Gastrocnemius medialis (tissue), 4 donors: ENCODE measurements around the gene UTP4. TPM values are rescaled to one million over a fixed set of nuclear protein-coding genes. Genes with fewer than 3 reads are reported as not detected.

Source experiments
- ATAC-seq, 2 donors: fragments of 150-250 bp; one replicate each; pipeline ENCODE4 v1.9.1; 2016
- DNase-seq, 2 donors: peaks; one replicate each; pipeline ENCODE4 v3.0.0-alpha.2; 2019
- H3K27ac ChIP-seq, 4 donors: fragments of 200-600 bp; sonication (generic); 1 replicate in 1 of 4; 2 replicates in 3 of 4; pipeline ENCODE4 v1.5.1; 2016 to 2018; ENCODE audit warnings: mild to moderate bottlenecking in 2 of 4, moderate library complexity in 1 of 4
- H3K27me3 ChIP-seq, 3 donors: fragments of 200-600 bp; sonication (generic) in 2 of 3; 1 replicate in 1 of 3; 2 replicates in 2 of 3; pipeline versions ENCODE4 v1.5.1 to v1.6.0; 2016 to 2019; ENCODE audit warnings: mild to moderate bottlenecking in 1 of 3, moderate library complexity in 1 of 3
- H3K36me3 ChIP-seq, 2 donors: fragments of 200-600 bp; sonication (generic) in 1 of 2; one replicate each; pipeline ENCODE4 v1.5.1; 2017 to 2018
- H3K4me1 ChIP-seq, 2 donors: fragments of 200-600 bp; sonication (generic) in 1 of 2; one replicate each; pipeline ENCODE4 v1.5.1; 2016 to 2017; ENCODE audit warnings: mild to moderate bottlenecking in 2 of 2
- H3K4me3 ChIP-seq, 4 donors: fragments of 200-600 bp; sonication (generic) in 3 of 4; 1 replicate in 1 of 4; 2 replicates in 3 of 4; pipeline ENCODE4 v1.5.1; 2016 to 2019; ENCODE audit warnings: mild to moderate bottlenecking in 2 of 4
- H3K9me3 ChIP-seq, 3 donors: fragments of 200-600 bp; sonication (generic) in 2 of 3; 1 replicate in 1 of 3; 2 replicates in 2 of 3; pipeline ENCODE4 v1.5.1; 2016 to 2019
- CTCF ChIP-seq, 5 experiments: fragments of 450-650 bp in 3 of 5; fragments of 200-600 bp in 2 of 5; sonication (generic) in 2 of 5; IDR thresholded peaks in 4 of 5; conservative IDR thresholded peaks in 1 of 5; 1 replicate in 4 of 5; 2 replicates in 1 of 5; pipeline ENCODE4 v1.5.1; 2016 to 2019; ENCODE audit warnings: antibody characterized with exemption in 5 of 5, mild to moderate bottlenecking in 3 of 5, moderate library complexity in 3 of 5
- POLR2A ChIP-seq, 2 donors: fragments of 450-650 bp; IDR thresholded peaks; one replicate each; pipeline ENCODE4 v1.6.1; 2017; ENCODE audit warnings: antibody characterized with exemption in 2 of 2, mild to moderate bottlenecking in 2 of 2, moderate library complexity in 2 of 2
- in situ Hi-C, 4 donors: fragments of 200-750 bp; cut with MboI; loops; one replicate each; pipeline versions ENCODE4 v1.15.0 to v1.8.0; 2017; ENCODE audit warnings: low sequenced_read_pairs in 4 of 4
- intact Hi-C: fragments of 100-400 bp; cut with DNase I; formaldehyde crosslinking; loops from one replicate; pipeline ENCODE4 v1.15.1; 2023; ENCODE audit warnings: low total_unique reads
- total RNA-seq, 4 donors: library from RNA; depleted of rRNA; stranded (reverse); fragments of >200 nt; gene quantifications; one replicate each; pipeline versions ENCODE4 v1.1.0 to v1.2.3, GENCODE V29; 2016

UTP4 gene
- total RNA-seq, 4 donors from 2014 or later, result 33.1 to 44.2 (median 35.5) TPM

GRCh38 chr16:69118468-69118867 lies 14.0 kb upstream of the UTP4 start:
- H3K9me3 ChIP-seq, result no peaks in the 10 kb centered on the region
- H3K4me3 ChIP-seq, result no peak overlapping the region
- TF ChIP-seq CTCF (IDR thresholded peaks at IDR 0.05 in 4 of 5, conservative IDR thresholded peaks at IDR 0.05 in 1 of 5) (no peak), POLR2A (IDR thresholded peaks at IDR 0.05) (no peak)
- H3K27me3 ChIP-seq, result no peaks in the 10 kb centered on the region
- no peak for DNase-seq
- intact Hi-C loops (no loop called here), in situ Hi-C loops (loop anchor here in 2 of 4 donors (25.0 kb wide), 1 partner anchor 581 kb away; the partner anchor contains the start of gene ZFP90 (in 2 of the 2))
- peaks cover 0 to 49% of the 10 kb centered on the region in 2 donors for H3K36me3 ChIP-seq
- H3K27ac ChIP-seq, result no peak overlapping the region
- ATAC-seq, result no peak
- H3K4me1 ChIP-seq, result peaks cover 24 to 28% of the 10 kb centered on the region in 2 donors

- H3K27me3 ChIP-seq, result no peaks in the 10 kb centered on the region
- H3K36me3 ChIP-seq, result peaks cover 0 to 45% of the 10 kb centered on the region in 2 donors
- DNase-seq, result no peak
- no peak overlapping the region for H3K4me3 ChIP-seq
- TF ChIP-seq CTCF (IDR thresholded peaks at IDR 0.05 in 4 of 5, conservative IDR thresholded peaks at IDR 0.05 in 1 of 5), result no peak
- TF ChIP-seq POLR2A (IDR thresholded peaks at IDR 0.05), result no peak
- no peak overlapping the region for H3K27ac ChIP-seq
- intact Hi-C loops (no loop called here), in situ Hi-C loops (loop anchor here in 2 of 4 donors (25.0 kb wide), 1 partner anchor 582 kb away; the partner anchor contains the start of gene ZFP90 (in 2 of the 2))
- no peaks in the 10 kb centered on the region for H3K9me3 ChIP-seq
- H3K4me1 ChIP-seq, result peaks cover 24 to 28% of the 10 kb centered on the region in 2 donors
- no peak for ATAC-seq
Measured at GRCh38 chr16:69118994-69119393, 13.5 kb upstream of the UTP4 start.

DNA sequence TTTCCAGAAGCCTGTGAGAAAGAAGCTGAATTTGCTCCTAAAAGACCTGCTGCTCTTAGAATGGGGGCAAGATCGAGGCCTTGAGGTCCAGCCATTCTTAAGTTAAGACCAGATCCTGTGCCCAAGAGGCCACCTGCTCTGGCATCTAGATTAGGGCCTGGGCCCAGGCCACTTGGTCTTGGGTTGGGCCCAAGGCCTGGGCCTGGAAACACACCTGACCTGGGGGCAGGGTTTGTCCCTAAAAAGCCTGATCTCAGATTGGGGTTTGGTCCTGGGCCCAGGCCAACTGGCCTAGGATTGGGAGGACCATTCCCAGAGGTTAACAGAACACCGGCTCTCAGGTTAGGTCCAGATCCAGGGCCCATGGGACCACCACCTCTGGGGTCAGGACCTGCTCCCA lies 12.9 kb upstream of the UTP4 start:
- peak overlapping the region in 1 of 4 donors; percentile 41 for H3K27ac ChIP-seq
- H3K36me3 ChIP-seq, result peaks cover 0 to 39% of the 10 kb centered on the region in 2 donors
- no peak overlapping the region for H3K4me3 ChIP-seq
- TF ChIP-seq CTCF (IDR thresholded peaks at IDR 0.05 in 4 of 5, conservative IDR thresholded peaks at IDR 0.05 in 1 of 5), result no peak
- H3K9me3 ChIP-seq, result no peaks in the 10 kb centered on the region
- peaks cover 24 to 28% of the 10 kb centered on the region in 2 donors for H3K4me1 ChIP-seq
- DNase-seq (no peak), ATAC-seq (no peak)
- H3K27me3 ChIP-seq, result no peaks in the 10 kb centered on the region
- in situ Hi-C loops (loop anchor here in 2 of 4 donors (25.0 kb wide), 1 partner anchor 582 kb away; the partner anchor contains the start of gene ZFP90 (in 2 of the 2)), intact Hi-C loops (no loop called here)

DNA sequence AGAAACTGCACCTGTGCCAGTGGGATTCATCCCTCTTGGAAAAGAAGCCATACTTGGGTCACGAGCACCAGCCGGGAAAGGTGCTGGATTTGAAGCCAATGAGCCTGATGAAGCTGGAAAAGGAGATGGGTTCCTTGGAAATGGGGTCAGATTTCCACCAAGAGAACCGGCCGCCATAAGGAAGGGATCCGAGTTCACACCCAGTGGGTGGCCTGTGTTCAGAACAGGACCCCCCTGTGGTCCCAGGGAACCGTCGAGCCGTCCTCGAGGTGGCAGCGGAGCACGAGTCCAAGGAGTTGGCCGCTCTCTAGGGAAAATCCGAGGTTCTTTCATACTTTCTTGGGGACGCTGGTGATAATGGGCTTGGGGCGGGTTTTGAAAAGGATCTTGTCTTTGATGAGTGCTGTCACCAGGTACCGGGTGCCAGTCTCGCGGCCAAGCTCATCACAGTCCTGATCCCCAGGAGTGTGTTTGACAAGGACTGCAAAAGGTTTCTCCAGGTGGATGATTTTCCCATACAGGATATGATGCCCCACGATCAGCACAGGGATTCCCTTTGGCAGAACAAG lies 12.3 kb upstream of the UTP4 start:
- ATAC-seq, result no peak
- Histone ChIP-seq H3K36me3 (peaks cover 0 to 38% of the 10 kb centered on the region in 2 donors), H3K27ac (no peak overlapping the region), H3K27me3 (no peaks in the 10 kb centered on the region), H3K9me3 (no peaks in the 10 kb centered on the region), H3K4me3 (no peak overlapping the region), H3K4me1 (peaks cover 24 to 28% of the 10 kb centered on the region in 2 donors)
- TF ChIP-seq CTCF (IDR thresholded peaks at IDR 0.05 in 4 of 5, conservative IDR thresholded peaks at IDR 0.05 in 1 of 5), result no peak
- TF ChIP-seq POLR2A (IDR thresholded peaks at IDR 0.05), result no peak
- in situ Hi-C loops, result loop anchor here (5.0 to 25.0 kb wide), 4 partner anchors 215 to 595 kb away; partner anchors contain the start of gene ZFP90 (in 2 of the 4)
- intact Hi-C loops, result no loop called here
- no peak for DNase-seq
